ENCODE data around the gene SNTG2.
"Not testable (repeated sequence)": the region's sequence is repeated elsewhere in the genome, so short reads cannot be mapped to it uniquely, and the experiment has no call there.

Gene SNTG2

DNA sequence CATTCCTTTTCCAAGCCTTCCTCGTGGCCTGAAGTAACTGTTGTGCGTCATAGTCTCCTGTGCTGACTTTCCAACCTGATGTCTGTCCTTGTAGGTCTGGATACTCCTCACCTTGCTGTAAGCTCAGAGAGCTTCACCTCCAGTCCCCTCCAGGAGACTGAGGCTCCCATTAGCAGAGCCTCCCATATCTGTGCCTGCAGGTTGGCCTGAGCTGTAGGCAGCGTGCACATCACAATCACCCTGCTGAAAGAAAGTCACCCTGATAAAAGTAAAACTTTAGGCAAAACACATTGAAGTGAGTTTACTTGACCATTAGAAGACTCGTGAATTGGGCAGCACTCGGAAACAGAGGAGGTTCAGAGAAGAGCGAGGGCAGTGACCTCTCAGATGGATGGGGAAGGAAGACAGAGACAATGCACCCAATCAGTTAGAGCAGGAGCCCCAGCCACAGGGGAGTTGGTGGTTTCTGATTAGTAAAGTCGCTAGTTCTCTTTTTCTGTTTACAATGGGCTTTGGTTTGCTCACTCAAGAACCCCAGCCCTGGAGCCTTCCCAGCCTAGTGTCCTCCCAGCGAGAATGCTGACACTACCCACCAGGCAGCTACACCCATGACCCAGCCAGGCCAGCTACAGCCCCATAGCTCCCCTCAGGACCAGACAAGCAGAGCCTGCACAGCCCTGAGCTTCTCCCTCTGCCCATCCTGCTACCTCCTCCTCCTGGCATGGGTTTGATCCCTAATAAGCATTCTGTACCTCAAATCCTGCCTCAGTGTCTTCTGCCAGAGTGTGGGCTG, 450.5 kb downstream of the SNTG2 start:
- Histone ChIP-seq H3K36me3 (ENCODE audit: control insufficient read depth in 2 of 2, insufficient read depth in 2 of 2, low read length in 2 of 2) (no peaks in the 10 kb centered on the region), H3K27me3 (ENCODE audit: control insufficient read depth in 2 of 2, insufficient read depth in 2 of 2, low read length in 2 of 2) (no peaks in the 10 kb centered on the region), H3K27ac (ENCODE audit: low read depth in 2 of 2, low read length in 2 of 2) (no peak overlapping the region), H3K9ac (ENCODE audit: low read depth in 1 of 2, low read length in 2 of 2) (no peak overlapping the region), H3K4me1 (ENCODE audit: control insufficient read depth in 2 of 2, insufficient read depth in 2 of 2, low read length in 2 of 2) (no peaks in the 10 kb centered on the region), H3K4me3 (ENCODE audit: low read length in 2 of 2) (no peak overlapping the region), H3K9me3 (ENCODE audit: control insufficient read depth in 2 of 2, low read length in 2 of 2) (no peaks in the 10 kb centered on the region)

DNA sequence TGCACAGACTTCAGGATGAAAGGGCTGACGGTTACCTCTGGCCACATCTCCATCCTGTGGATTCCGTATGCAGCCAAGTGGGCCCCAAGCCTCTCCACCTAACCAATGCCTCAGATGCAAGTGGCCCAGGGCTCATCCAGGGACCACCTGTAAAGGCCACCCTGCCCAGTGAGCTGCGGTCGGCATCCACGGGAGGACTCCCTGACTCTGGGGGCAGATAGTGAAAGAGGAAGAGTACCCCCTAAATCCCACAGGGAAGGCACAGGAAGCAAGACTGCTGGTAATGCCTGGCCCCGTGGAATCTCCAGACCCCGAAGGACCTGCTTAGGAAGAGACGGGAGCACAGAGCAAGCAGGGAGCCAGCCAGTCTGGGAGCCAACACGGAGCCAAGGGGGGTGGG, 451.4 kb downstream of the SNTG2 start:
- Histone ChIP-seq H3K4me1 (ENCODE audit: control insufficient read depth in 2 of 2, insufficient read depth in 2 of 2, low read length in 2 of 2) (no peaks in the 10 kb centered on the region), H3K4me3 (ENCODE audit: low read length in 2 of 2) (no peak overlapping the region), H3K36me3 (ENCODE audit: control insufficient read depth in 2 of 2, insufficient read depth in 2 of 2, low read length in 2 of 2) (no peaks in the 10 kb centered on the region), H3K27me3 (ENCODE audit: control insufficient read depth in 2 of 2, insufficient read depth in 2 of 2, low read length in 2 of 2) (no peaks in the 10 kb centered on the region), H3K27ac (ENCODE audit: low read depth in 2 of 2, low read length in 2 of 2) (no peak overlapping the region), H3K9me3 (ENCODE audit: control insufficient read depth in 2 of 2, low read length in 2 of 2) (no peaks in the 10 kb centered on the region), H3K9ac (ENCODE audit: low read depth in 1 of 2, low read length in 2 of 2) (no peak overlapping the region)

DNA sequence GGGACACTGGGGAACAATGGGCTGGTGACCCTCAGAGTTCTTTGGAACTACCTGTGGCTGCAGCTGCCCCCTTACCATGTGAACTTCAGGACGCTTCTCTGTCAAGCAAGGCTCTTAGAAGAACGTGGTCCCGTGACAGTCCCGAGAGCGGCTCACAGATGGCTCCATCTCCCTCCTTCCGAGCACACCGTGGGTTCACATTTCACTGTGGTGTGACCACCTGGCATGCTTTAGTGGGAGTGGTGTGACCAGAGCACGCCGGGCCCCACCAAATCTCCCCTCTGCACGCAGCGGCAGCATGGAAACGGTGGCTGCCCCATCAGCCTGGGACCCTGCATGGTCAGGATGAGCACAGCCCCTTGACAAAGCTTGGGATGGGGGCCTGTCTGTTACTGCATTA, 452.9 kb downstream of the SNTG2 start:
- H3K9ac ChIP-seq (ENCODE audit: low read depth in 1 of 2, low read length in 2 of 2) = no peak overlapping the region
- no peaks in the 10 kb centered on the region for H3K27me3 ChIP-seq (ENCODE audit: control insufficient read depth in 2 of 2, insufficient read depth in 2 of 2, low read length in 2 of 2)
- no peaks in the 10 kb centered on the region for H3K9me3 ChIP-seq (ENCODE audit: control insufficient read depth in 2 of 2, low read length in 2 of 2)
- no peaks in the 10 kb centered on the region for H3K36me3 ChIP-seq (ENCODE audit: control insufficient read depth in 2 of 2, insufficient read depth in 2 of 2, low read length in 2 of 2)
- H3K27ac ChIP-seq (ENCODE audit: low read depth in 2 of 2, low read length in 2 of 2) = no peak overlapping the region
- no peaks in the 10 kb centered on the region for H3K4me1 ChIP-seq (ENCODE audit: control insufficient read depth in 2 of 2, insufficient read depth in 2 of 2, low read length in 2 of 2)
- H3K4me3 ChIP-seq (ENCODE audit: low read length in 2 of 2) = no peak overlapping the region

DNA sequence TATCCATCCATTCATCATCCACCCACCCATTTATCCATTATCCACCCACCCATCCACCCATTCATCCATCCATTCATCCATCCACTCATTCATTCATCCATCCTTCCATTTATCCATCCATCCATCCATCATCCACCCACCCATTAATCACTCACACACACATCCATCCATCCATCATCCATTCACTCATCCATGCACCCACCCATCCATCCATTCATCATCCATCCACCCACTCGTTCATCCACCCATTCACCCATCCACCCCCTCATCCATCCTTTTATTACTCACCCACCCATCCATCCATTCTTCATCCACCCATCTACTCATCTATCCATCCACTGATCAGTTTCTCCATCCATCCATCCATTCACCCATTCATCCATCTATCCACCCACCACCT, 454.5 kb downstream of the SNTG2 start:
- Histone ChIP-seq H3K27ac (ENCODE audit: low read depth in 2 of 2, low read length in 2 of 2) (no peak overlapping the region), H3K9me3 (ENCODE audit: control insufficient read depth in 2 of 2, low read length in 2 of 2) (no peaks in the 10 kb centered on the region), H3K36me3 (ENCODE audit: control insufficient read depth in 2 of 2, insufficient read depth in 2 of 2, low read length in 2 of 2) (no peaks in the 10 kb centered on the region), H3K4me1 (ENCODE audit: control insufficient read depth in 2 of 2, insufficient read depth in 2 of 2, low read length in 2 of 2) (no peaks in the 10 kb centered on the region), H3K27me3 (ENCODE audit: control insufficient read depth in 2 of 2, insufficient read depth in 2 of 2, low read length in 2 of 2) (no peaks in the 10 kb centered on the region), H3K4me3 (ENCODE audit: low read length in 2 of 2) (no peak overlapping the region), H3K9ac (ENCODE audit: low read depth in 1 of 2, low read length in 2 of 2) (no peak overlapping the region)

DNA sequence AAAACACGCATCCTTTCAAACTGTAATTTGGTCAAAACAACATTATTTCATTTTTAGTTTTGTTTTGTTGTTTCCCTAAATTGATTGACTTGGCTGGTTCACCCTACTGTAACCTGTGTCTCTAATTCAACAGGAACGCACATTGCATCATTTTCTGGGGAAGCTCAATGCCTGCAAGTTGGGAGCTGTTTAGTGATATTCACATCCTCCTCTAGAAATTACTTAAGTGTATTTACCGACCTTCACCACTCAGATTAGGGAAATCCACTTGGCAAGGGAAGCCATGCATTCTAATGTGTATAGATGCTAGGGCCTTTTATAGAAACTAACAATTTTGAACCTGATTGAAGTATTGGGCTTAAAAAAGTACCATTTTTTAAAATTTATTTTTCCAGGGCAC, 455.3 kb downstream of the SNTG2 start:
- no peak overlapping the region for H3K27ac ChIP-seq (ENCODE audit: low read depth in 2 of 2, low read length in 2 of 2)
- H3K4me3 ChIP-seq (ENCODE audit: low read length in 2 of 2) = no peak overlapping the region
- no peaks in the 10 kb centered on the region for H3K4me1 ChIP-seq (ENCODE audit: control insufficient read depth in 2 of 2, insufficient read depth in 2 of 2, low read length in 2 of 2)
- no peaks in the 10 kb centered on the region for H3K9me3 ChIP-seq (ENCODE audit: control insufficient read depth in 2 of 2, low read length in 2 of 2)
- H3K9ac ChIP-seq (ENCODE audit: low read depth in 1 of 2, low read length in 2 of 2) = no peak overlapping the region
- H3K36me3 ChIP-seq (ENCODE audit: control insufficient read depth in 2 of 2, insufficient read depth in 2 of 2, low read length in 2 of 2) = no peaks in the 10 kb centered on the region
- H3K27me3 ChIP-seq (ENCODE audit: control insufficient read depth in 2 of 2, insufficient read depth in 2 of 2, low read length in 2 of 2) = no peaks in the 10 kb centered on the region

DNA sequence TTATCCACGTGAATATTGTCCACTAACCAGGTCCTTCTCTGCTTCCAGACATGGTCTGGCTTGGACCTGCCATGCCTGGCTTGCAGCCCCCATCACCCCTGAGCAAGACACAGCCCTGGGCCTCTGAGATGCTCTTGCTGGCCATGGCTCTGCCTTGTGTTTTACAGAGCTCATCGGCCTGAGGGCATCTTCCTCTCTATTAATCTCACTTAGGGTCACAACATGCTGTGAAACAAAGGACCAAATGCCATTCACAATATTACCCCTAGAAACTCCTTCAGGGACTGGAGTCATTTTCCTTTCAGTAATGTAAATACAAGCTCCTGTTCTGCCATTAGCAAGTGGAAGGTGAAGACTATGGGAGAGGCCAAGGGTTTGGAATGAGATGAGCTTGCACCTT, 455.8 kb downstream of the SNTG2 start:
- no peak overlapping the region for H3K27ac ChIP-seq (ENCODE audit: low read depth in 2 of 2, low read length in 2 of 2)
- no peak overlapping the region for H3K4me3 ChIP-seq (ENCODE audit: low read length in 2 of 2)
- no peaks in the 10 kb centered on the region for H3K4me1 ChIP-seq (ENCODE audit: control insufficient read depth in 2 of 2, insufficient read depth in 2 of 2, low read length in 2 of 2)
- no peaks in the 10 kb centered on the region for H3K9me3 ChIP-seq (ENCODE audit: control insufficient read depth in 2 of 2, low read length in 2 of 2)
- no peaks in the 10 kb centered on the region for H3K36me3 ChIP-seq (ENCODE audit: control insufficient read depth in 2 of 2, insufficient read depth in 2 of 2, low read length in 2 of 2)
- H3K9ac ChIP-seq (ENCODE audit: low read depth in 1 of 2, low read length in 2 of 2) = no peak overlapping the region
- H3K27me3 ChIP-seq (ENCODE audit: control insufficient read depth in 2 of 2, insufficient read depth in 2 of 2, low read length in 2 of 2) = no peaks in the 10 kb centered on the region

DNA sequence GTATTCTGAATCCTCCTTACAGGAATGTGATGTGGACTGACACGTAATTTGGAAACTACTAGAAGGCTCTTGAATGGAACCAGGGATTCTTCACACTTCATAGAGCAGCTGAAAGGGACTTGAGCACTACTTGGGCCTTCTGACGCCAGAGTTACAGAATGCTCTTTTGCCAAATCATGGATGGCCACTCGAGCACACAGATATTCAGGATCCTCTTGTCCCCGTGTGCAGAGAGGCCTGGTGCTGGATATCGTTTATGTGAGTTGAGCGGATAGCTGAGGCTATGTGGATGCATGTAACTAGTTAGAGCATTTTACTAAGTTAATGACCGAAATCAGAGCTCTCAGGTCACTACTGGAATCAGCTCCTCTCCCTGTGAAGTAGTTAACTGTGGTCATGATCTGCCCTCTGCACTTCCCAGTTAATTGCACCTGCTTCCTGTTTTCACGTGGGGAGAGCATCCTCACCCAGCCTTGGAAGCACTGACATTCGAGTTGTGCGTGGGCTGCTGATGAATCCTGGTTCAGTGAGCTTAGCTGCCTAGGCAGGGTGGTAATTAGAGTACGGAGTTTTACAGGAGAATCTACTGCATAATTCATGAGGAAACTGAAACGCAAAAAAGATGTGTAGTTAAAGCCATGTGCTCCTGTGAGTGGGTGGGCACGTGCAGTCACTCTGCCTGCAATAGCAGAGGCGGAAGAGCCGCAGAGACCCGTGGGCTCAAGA, 457.5 kb downstream of the SNTG2 start:
- no peak overlapping the region for H3K4me3 ChIP-seq (ENCODE audit: low read length in 2 of 2)
- no peaks in the 10 kb centered on the region for H3K9me3 ChIP-seq (ENCODE audit: control insufficient read depth in 2 of 2, low read length in 2 of 2)
- H3K9ac ChIP-seq (ENCODE audit: low read depth in 1 of 2, low read length in 2 of 2) = no peak overlapping the region
- no peak overlapping the region for H3K27ac ChIP-seq (ENCODE audit: low read depth in 2 of 2, low read length in 2 of 2)
- H3K27me3 ChIP-seq (ENCODE audit: control insufficient read depth in 2 of 2, insufficient read depth in 2 of 2, low read length in 2 of 2) = peaks cover 0 to 2% of the 10 kb centered on the region in 2 donors
- H3K36me3 ChIP-seq (ENCODE audit: control insufficient read depth in 2 of 2, insufficient read depth in 2 of 2, low read length in 2 of 2) = no peaks in the 10 kb centered on the region
- no peaks in the 10 kb centered on the region for H3K4me1 ChIP-seq (ENCODE audit: control insufficient read depth in 2 of 2, insufficient read depth in 2 of 2, low read length in 2 of 2)

DNA sequence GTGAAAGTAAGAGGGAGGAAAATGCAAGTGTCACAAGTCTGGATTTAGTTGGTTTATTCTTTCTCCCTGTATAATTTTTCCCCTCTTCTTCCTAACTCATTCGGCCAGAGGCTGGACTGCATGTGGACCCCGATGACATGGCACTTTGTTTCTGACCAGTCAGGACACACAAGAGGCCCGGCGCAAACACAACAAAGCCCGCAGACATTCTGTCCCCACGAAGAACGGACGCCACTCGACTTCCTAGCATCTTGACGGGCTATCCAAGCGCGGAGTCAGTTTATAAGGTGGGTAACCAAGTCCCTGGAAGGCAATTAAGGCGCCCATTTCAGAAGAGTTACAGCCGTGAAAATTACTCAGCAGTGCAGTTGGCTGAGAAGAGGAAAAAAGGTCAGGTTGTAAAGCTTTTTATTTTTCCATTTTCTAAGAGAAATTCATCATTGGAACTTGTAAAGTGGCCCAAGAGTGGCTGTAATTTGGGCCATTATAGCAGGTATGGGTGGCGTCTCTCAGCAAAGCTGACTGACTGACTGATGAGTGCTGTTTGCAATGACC, 462.6 kb downstream of the SNTG2 start, which contains the start of gene TPO:
TSS of gene TPO (plus strand) at position 308 of the 555 bp plus-strand sequence. CDS start 946 bp downstream, outside the sequence.
- Histone ChIP-seq H3K27me3 (ENCODE audit: control insufficient read depth in 2 of 2, insufficient read depth in 2 of 2, low read length in 2 of 2) (peaks cover 0 to 2% of the 10 kb centered on the region in 2 donors), H3K9ac (ENCODE audit: low read depth in 1 of 2, low read length in 2 of 2) (no peak within 1 kb of the TSS), H3K27ac (ENCODE audit: low read depth in 2 of 2, low read length in 2 of 2) (no peak within 1 kb of the TSS), H3K4me1 (ENCODE audit: control insufficient read depth in 2 of 2, insufficient read depth in 2 of 2, low read length in 2 of 2) (no peaks in the 10 kb centered on the region), H3K4me3 (ENCODE audit: low read length in 2 of 2) (no peak within 1 kb of the TSS), H3K9me3 (ENCODE audit: control insufficient read depth in 2 of 2, low read length in 2 of 2) (no peaks in the 10 kb centered on the region), H3K36me3 (ENCODE audit: control insufficient read depth in 2 of 2, insufficient read depth in 2 of 2, low read length in 2 of 2) (no peaks in the 10 kb centered on the region)

DNA sequence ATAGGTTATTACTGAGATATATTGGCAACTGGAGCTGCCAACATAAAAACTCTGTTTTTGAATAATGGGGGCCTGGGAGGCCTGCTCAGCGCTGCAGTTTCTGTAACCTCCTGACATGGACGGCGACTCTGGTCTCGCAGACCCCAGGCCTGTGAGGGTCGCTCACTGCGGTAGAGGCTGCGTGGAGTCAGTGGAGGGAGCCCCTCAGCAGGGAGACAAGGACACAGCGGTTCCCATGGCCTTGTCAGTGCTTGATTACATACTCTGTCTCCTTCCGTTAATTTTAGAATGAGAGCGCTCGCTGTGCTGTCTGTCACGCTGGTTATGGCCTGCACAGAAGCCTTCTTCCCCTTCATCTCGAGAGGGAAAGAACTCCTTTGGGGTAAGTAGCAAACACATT, 463.5 kb downstream of the SNTG2 start:
- Histone ChIP-seq H3K9me3 (ENCODE audit: control insufficient read depth in 2 of 2, low read length in 2 of 2) (no peaks in the 10 kb centered on the region), H3K4me1 (ENCODE audit: control insufficient read depth in 2 of 2, insufficient read depth in 2 of 2, low read length in 2 of 2) (no peaks in the 10 kb centered on the region), H3K27ac (ENCODE audit: low read depth in 2 of 2, low read length in 2 of 2) (no peak overlapping the region), H3K4me3 (ENCODE audit: low read length in 2 of 2) (no peak overlapping the region), H3K9ac (ENCODE audit: low read depth in 1 of 2, low read length in 2 of 2) (no peak overlapping the region), H3K27me3 (ENCODE audit: control insufficient read depth in 2 of 2, insufficient read depth in 2 of 2, low read length in 2 of 2) (peaks cover 0 to 2% of the 10 kb centered on the region in 2 donors), H3K36me3 (ENCODE audit: control insufficient read depth in 2 of 2, insufficient read depth in 2 of 2, low read length in 2 of 2) (no peaks in the 10 kb centered on the region)

DNA sequence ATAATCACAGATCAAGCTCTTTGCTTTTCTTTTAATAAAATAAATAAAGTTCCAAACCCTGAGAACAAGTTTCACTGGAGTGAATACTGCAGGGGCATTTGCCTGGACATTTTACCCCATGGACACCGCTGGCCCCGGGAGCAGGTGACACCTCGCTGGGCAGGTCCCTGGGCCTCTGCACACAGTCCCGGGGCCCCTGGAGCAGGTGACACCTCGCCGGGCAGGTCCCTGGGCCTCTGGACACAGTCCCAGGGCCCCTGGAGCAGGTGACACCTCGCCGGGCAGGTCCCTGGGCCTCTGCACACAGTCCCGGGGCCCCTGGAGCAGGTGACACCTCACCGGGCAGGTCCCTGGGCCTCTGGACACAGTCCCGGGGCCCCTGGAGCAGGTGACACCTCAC, 464.3 kb downstream of the SNTG2 start:
- not testable (repeated sequence) for H3K9me3 ChIP-seq (ENCODE audit: control insufficient read depth in 2 of 2, low read length in 2 of 2); H3K27me3 ChIP-seq (ENCODE audit: control insufficient read depth in 2 of 2, insufficient read depth in 2 of 2, low read length in 2 of 2); H3K27ac ChIP-seq (ENCODE audit: low read depth in 2 of 2, low read length in 2 of 2); H3K9ac ChIP-seq (ENCODE audit: low read depth in 1 of 2, low read length in 2 of 2); H3K36me3 ChIP-seq (ENCODE audit: control insufficient read depth in 2 of 2, insufficient read depth in 2 of 2, low read length in 2 of 2); H3K4me1 ChIP-seq (ENCODE audit: control insufficient read depth in 2 of 2, insufficient read depth in 2 of 2, low read length in 2 of 2); H3K4me3 ChIP-seq (ENCODE audit: low read length in 2 of 2)
